Neutrophil (primary cell): Measurements from ENCODE around the gene SAT2.

Experiments used
- H3K27ac ChIP-seq: fragments of 200-600 bp; sonication (generic); 2 replicates; pipeline ENCODE4 v1.5.1; 2016; ENCODE audit warnings: mild to moderate bottlenecking, moderate library complexity
- H3K27me3 ChIP-seq: fragments of 200-600 bp; sonication (generic); 2 replicates; pipeline ENCODE4 v1.6.0; 2016; ENCODE audit warnings: mild to moderate bottlenecking
- H3K36me3 ChIP-seq: fragments of 200-600 bp; sonication (generic); 2 replicates; pipeline ENCODE4 v1.5.1; 2017
- H3K4me1 ChIP-seq, 2 experiments: fragments of 200-600 bp in 1 of 2; sonication (generic) in 1 of 2; 1 replicate in 1 of 2; 2 replicates in 1 of 2; pipeline versions ENCODE4 v1.5.1 to v1.6.1; 2013 to 2016; ENCODE audit warnings: low read depth in 1 of 2, low read length in 1 of 2, mild to moderate bottlenecking in 1 of 2, moderate library complexity in 1 of 2; ENCODE audit not compliant: control insufficient read depth in 1 of 2, insufficient read depth in 1 of 2
- H3K4me3 ChIP-seq, 2 experiments: fragments of 200-600 bp in 1 of 2; sonication (generic) in 1 of 2; 1 replicate in 1 of 2; 2 replicates in 1 of 2; pipeline ENCODE4 v1.5.1; 2013 to 2016; ENCODE audit warnings: low read depth in 1 of 2, low read length in 1 of 2, mild to moderate bottlenecking in 1 of 2, moderate library complexity in 1 of 2
- H3K9me3 ChIP-seq: fragments of 200-600 bp; sonication (generic); 2 replicates; pipeline ENCODE4 v1.5.1; 2016
- CTCF ChIP-seq: fragments of 200-600 bp; sonication (generic); IDR thresholded peaks from 2 replicates; pipeline ENCODE4 v1.5.1; 2016; ENCODE audit warnings: antibody characterized with exemption

The SAT2 gene

GRCh38 chr17:7583253-7584109, 44.1 kb downstream of the SAT2 start, which contains the start of gene MPDU1:
Gene MPDU1, plus strand, starts transcription at chr17:7583852. Its CDS starts 11 bp downstream, at chr17:7583863.
- Histone ChIP-seq H3K4me3 (peak within 1 kb of the TSS; percentile 72 to 95), H3K27ac (peak within 1 kb of the TSS; percentile 92), H3K9me3 (no peaks in the 10 kb centered on the region), H3K4me1 (peaks cover 59 to 71% of the 10 kb centered on the region in 2 experiments), H3K27me3 (no peaks in the 10 kb centered on the region), H3K36me3 (peaks cover 23% of the 10 kb centered on the region)
- TF ChIP-seq CTCF = no peak

GRCh38 chr17:7582396-7583252, 45.0 kb downstream of the SAT2 start:
- Histone ChIP-seq H3K4me3 (peak overlapping the region; percentile 72 to 95), H3K4me1 (peaks cover 59 to 63% of the 10 kb centered on the region in 2 experiments)
- TF ChIP-seq CTCF = no peak

GRCh38 chr17:7580604-7581575, 46.7 kb downstream of the SAT2 start:
- no peak for TF ChIP-seq CTCF
- Histone ChIP-seq H3K36me3 (peaks cover 32% of the 10 kb centered on the region), H3K4me1 (peaks cover 59 to 65% of the 10 kb centered on the region in 2 experiments), H3K27ac (peak overlapping the region; percentile 92), H3K4me3 (peak overlapping the region; percentile 34 to 54), H3K9me3 (peaks cover 3% of the 10 kb centered on the region), H3K27me3 (no peaks in the 10 kb centered on the region)

More at GRCh38 chr17:7582396-7583252, 45.0 kb downstream of the SAT2 start:
- H3K27ac ChIP-seq = peak overlapping the region; percentile 92
- no peaks in the 10 kb centered on the region for H3K27me3 ChIP-seq
- H3K36me3 ChIP-seq = peaks cover 24% of the 10 kb centered on the region
- peaks cover under 1% of the 10 kb centered on the region for H3K9me3 ChIP-seq

GRCh38 chr17:7579834-7580603, 47.6 kb downstream of the SAT2 start:
- Histone ChIP-seq H3K9me3 (peaks cover 3% of the 10 kb centered on the region), H3K27ac (peak overlapping the region; percentile 92), H3K4me3 (peak overlapping the region; percentile 34 to 54), H3K36me3 (peaks cover 41% of the 10 kb centered on the region), H3K4me1 (peaks cover 67 to 69% of the 10 kb centered on the region in 2 experiments), H3K27me3 (no peaks in the 10 kb centered on the region)
- TF ChIP-seq CTCF = no peak
